GM19351 (cell line): ENCODE measurements around the gene ENTPD3.
"Not testable (repeated sequence)": the region's sequence is repeated elsewhere in the genome, so short reads cannot be mapped to it uniquely, and the experiment has no call there.

Source experiments
- ATAC-seq: cut with Tn5 transposase; IDR thresholded peaks from one replicate; pipeline ENCODE4 v1.9.1; 2021; ENCODE audit warnings: mild to moderate bottlenecking, moderate library complexity; ENCODE audit not compliant: unreplicated experiment

Gene ENTPD3

GRCh38 chr3:40456940-40457823 is 70.2 kb downstream of the ENTPD3 start, which contains the start of gene RPL14:
TSS of gene RPL14 (plus strand) at chr3:40457339. CDS start at chr3:40457472, 133 bp downstream.
- ATAC-seq = peak; percentile 61

GRCh38 chr3:40458473-40458872 is 71.5 kb downstream of the ENTPD3 start:
- no peak for ATAC-seq

- ATAC-seq = not testable (repeated sequence)
Observed at GRCh38 chr3:40460481-40460880, 73.5 kb downstream of the ENTPD3 start.

GRCh38 chr3:40461161-40461560 is 74.2 kb downstream of the ENTPD3 start:
- no peak for ATAC-seq

GRCh38 chr3:40462838-40463237 is 75.9 kb downstream of the ENTPD3 start:
- ATAC-seq = not testable (repeated sequence)

- ATAC-seq = no peak
Observed at GRCh38 chr3:40463579-40463978, 76.6 kb downstream of the ENTPD3 start.

- ATAC-seq = no peak
Observed at GRCh38 chr3:40464339-40465110, 77.5 kb downstream of the ENTPD3 start.

- ATAC-seq = no peak
Observed at GRCh38 chr3:40465111-40465407, 78.1 kb downstream of the ENTPD3 start.

- ATAC-seq = no peak
Observed at GRCh38 chr3:40465456-40465855, 78.5 kb downstream of the ENTPD3 start.

- ATAC-seq = no peak
Observed at GRCh38 chr3:40468018-40468417, 81.0 kb downstream of the ENTPD3 start.

- no peak for ATAC-seq
Observed at GRCh38 chr3:40470701-40471100, 83.7 kb downstream of the ENTPD3 start.

GRCh38 chr3:40476478-40477470 is 89.8 kb downstream of the ENTPD3 start, which contains the start of gene ZNF619:
TSS of gene ZNF619 (plus strand) at chr3:40477122. CDS start at chr3:40477980, 858 bp downstream.
- peak; percentile 82 for ATAC-seq

- no peak for ATAC-seq
Observed at GRCh38 chr3:40477666-40478065, 90.7 kb downstream of the ENTPD3 start.
